ENCODE data around the gene MRPS6.

MRPS6 gene

DNA sequence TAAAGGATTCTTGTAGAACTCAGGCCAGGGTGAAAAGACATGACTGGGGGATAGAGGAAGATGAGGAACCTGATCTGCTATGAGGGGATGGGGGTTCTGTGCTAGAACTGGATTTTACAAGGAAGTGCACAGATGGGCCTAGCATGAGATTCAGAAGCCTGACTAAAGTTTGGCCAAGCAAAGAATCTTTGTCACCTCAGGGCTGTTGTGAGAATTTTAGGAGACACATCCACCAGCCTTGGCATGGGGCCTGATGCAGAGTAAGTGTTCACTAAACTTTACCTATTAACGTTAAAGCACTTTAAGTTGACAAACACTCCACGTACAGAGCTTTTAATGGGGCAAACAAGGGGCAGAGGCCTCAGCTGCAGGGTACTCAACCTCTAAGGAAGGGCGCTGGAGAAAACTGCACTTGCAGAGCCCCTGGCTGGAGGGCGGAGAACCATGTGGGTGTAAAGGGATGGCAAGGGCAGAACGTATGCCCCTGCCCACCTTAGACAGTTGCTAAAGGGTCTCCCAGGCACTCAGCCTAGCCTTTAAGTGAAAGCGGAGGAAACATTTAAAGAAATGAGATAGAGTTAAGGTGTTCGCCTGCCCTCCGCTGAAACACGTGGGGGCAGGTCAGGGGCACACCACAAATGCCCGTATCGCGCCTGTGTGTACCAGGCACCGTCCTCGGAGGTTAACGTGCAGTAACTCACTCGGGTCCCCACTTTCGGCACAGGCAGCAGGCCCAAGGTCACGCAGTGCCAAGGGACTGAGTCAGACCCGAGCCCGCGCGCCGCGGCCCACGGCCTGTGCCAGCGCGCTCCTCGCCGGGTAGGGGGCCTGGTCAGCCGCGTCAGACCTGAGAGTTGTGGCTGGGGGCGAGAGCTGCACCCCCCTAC lies 990 bp upstream of the MRPS6 start:
- DNase-seq = no peak

DNA sequence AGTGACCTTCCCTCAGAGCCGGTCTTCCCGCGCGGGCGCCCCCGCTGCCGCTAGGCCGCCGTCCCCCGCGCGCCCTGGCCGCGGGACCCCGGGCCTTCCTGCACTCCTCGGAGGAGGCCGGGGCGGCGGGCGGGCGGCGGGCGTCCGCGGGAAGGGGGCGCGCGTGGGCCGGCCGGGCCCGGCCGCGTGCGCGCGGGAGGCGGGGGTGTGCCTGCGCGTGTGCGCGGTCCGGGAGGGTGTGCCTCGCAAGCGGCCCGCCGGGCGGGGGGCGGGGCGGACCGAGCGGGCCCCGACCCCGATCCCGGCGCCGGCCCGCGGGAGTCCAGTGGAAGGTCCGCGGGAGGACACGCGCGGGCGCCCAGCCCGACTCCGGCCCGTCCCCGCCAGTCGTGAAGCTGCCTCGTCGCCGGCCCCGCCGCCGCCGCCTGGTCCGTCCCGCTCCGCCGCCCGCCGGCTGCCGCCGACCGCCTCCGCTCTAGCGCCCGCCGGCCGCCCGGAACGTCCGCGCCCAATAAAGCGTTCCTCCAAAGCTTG lies 438 bp downstream of the MRPS6 start:
- peak; percentile 63 for DNase-seq

GRCh38 chr21:34074283-34075090 lies 1.1 kb downstream of the MRPS6 start:
- DNase-seq = no peak

- no peak for DNase-seq
Measured at GRCh38 chr21:34075091-34075425, 1.7 kb downstream of the MRPS6 start.

DNA sequence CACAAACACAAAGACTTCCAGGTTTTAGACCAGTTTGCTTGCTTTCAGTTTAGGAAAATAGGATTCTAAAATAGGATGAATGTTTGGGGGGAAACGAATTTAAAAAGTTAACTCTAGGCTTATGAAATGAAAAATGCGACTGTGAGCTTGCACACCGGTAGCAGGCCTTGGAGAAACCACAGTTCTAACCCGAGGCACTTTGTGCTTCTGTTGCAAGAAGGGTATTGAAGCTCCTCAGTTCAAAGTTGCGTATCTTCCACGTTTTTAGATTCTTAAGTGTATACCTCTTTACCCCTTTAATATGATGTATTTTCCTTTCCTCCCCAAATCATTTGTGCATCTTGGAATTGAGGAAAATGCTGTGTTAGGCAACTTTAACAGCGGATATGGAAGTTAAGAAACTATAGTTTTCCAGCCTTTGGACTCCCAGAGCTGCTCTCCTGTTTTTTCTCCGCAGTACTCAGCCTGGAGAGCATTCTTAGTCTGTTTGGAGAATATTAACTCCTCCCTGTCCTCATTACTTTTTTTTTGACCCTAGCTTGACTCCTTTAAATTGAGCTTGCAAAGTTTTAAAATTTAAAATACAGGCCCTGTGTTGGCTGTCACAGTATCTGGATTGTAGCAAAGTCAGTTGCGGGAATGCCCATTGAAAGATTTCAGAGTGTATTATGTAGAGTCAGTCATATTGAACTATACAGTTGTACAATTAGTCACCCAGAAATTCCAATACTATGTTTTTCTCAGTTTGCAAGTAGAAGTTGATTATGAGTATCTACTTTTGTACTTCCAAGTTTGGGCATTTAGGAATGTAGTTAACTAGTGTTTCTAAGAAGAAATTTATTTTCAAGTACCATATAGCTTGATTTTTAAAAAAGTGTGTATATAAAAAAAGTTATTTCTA lies 2.6 kb downstream of the MRPS6 start:
- DNase-seq = no peak

DNA sequence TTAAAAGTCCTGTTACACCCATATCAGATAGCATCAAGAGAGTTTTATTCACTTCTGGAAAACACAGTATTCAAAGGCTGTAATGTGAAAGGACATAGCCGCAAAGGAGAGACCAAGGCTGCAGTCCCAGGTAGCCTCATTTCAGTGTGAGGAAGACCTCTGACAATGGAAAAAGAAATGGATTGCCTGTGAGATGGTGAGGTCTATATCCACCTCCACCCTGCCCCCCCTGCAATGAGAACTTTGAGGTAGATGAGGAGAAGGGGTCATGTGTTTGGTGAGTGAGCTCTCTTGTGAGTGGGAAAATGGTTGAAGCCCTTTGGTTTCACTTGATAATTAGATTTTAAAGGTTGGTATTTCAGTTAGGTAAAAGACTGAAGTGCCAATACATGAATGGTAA lies 3.5 kb downstream of the MRPS6 start:
- DNase-seq = no peak

GRCh38 chr21:34077888-34078287 lies 4.5 kb downstream of the MRPS6 start:
- DNase-seq = no peak

DNA sequence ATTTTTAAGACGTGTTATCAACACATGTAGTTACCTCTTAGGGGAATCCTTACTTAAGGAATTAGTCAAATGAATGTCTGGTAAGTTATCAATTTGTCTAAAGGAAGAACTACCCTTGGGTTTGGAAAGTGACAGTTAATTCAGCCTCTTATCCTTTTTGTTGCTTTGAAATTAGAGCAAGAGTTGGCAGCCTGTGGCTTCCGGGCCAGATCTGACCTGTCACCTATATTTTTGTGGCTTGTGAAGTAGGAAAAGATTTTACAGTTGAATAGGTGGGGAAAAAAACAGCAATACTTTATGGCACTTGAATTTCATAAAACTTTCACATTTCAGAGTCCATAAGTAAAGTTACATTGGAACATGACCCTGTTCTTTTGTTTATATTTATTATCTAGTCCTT lies 5.5 kb downstream of the MRPS6 start:
- DNase-seq = no peak

GRCh38 chr21:34080710-34081109 lies 7.3 kb downstream of the MRPS6 start:
- no peak for DNase-seq

GRCh38 chr21:34082769-34083168 lies 9.4 kb downstream of the MRPS6 start:
- DNase-seq = no peak

DNA sequence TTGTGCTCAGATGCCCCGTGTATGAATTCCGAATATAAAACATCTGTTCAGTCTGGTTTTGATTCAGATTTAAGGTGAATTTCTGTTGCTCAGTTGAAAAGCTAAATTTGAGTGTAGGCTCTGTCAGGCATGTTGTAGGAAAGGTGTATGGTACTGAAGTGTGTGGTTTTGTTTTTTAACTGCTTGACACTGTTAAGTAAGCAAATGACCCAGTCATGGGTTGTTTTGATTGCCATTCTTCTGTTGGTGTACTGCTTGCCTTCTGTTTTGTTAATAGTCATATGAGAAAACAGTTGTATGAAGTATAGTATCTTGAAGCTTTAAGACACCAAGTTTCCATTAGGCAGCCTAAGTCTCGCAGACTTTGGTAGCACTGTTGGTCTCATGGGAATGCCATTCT lies 10.0 kb downstream of the MRPS6 start:
- DNase-seq = no peak

GRCh38 chr21:34085129-34085528 lies 11.8 kb downstream of the MRPS6 start:
- no peak for DNase-seq

DNA sequence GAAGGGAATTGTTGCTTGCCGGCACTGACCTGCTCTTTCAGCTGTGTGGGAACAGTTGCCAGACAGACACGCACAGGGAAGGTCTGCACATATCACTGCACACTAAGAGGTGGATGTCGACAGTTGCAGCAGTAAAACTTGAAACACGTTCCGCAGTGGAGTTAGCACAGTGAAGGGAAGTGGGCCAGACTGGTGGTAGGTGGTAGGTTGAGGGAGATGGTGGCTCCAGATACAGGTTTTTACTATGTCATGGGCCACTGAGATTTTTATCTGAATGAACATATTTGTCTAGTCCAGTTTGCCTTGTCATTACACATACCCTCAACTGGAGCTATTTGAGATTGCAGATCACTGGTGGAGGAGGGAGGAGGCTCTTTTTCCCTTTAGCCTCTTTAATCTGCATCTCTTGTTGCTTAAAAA lies 13.5 kb downstream of the MRPS6 start:
- DNase-seq = no peak

- DNase-seq = no peak
Measured at GRCh38 chr21:34088752-34089151, 15.4 kb downstream of the MRPS6 start.

GRCh38 chr21:34091032-34091431 lies 17.7 kb downstream of the MRPS6 start:
- DNase-seq = no peak

DNA sequence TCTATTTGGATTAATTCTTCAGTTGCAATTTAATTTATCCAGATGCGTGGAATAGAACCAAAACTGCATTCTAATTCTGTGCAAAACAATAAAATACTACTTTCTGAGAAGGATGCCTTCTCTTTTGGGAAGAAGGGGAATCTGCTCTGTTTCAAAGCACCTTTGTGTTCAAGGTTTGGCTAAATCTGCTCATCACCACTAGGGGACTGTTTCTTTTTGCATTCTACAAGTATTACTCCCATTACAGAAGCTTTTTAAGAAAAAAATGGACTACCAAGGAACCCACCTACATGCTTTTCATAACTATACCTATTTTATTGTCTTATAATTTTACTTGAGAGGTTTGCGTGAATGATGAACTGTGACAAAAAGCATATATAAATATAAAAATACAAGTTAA lies 18.2 kb downstream of the MRPS6 start:
- no peak for DNase-seq

DNA sequence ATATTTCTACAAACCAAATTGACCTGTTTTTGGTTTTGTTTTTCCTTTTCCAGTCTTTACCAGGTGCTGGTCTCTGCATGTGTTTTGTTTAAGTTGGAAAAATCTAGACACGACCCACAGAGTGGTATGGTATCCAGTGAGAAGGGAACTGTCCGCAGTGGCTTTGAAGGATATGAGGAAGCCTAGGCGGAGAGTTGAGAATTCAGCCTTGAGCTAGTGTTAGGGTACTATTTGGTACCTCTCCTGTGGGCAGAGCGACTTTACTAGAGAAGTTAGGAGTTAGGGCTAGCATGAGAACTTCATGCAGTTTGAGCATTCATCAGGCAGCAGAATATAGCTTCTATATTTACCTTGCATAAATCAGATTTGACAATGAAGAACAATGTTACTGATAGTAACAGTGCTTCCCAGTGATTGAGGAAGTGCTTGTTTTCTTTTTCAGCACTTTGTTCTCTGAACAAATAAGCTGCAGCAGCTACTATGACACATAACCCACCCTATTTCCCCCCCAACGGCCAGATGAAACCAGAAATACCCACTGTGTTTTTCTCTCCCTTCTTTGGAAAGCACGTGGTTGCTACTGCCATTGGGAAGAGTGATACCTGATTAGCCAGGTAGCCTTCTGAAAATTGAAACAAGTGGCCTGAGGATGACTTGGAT lies 19.0 kb downstream of the MRPS6 start:
- DNase-seq = no peak

- no peak for DNase-seq
Measured at GRCh38 chr21:34093083-34093482, 19.7 kb downstream of the MRPS6 start.

GRCh38 chr21:34094949-34095348 lies 21.6 kb downstream of the MRPS6 start:
- no peak for DNase-seq

- no peak for DNase-seq
Measured at GRCh38 chr21:34097442-34097841, 24.1 kb downstream of the MRPS6 start.

DNA sequence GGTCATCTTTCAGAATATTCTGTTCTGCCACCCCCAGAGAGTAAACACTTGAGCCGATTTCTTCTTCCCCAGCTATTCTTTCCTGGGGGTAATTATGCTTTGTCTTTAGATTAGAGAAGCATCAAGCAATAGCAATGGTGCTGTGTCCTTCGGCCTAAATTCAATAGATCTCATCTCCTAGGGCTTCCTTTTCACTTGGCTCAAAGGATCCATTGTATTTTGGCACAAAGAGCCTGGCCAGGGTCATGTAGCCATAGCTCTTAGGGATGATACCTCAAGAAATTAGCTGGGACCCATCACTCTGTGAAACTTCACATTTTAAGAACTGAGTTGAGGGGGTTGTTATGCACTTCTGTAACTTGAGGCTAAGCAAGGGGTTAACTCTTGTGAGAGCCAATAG lies 27.0 kb downstream of the MRPS6 start:
- DNase-seq = no peak

- no peak for DNase-seq
Measured at GRCh38 chr21:34100790-34101189, 27.4 kb downstream of the MRPS6 start.

All from activated CD8-positive, alpha-beta memory T cell treated with anti-CD3 and anti-CD28 coated beads, Interleukin-2, amount 50 U/mL, for 48 hours (primary cell).